Measurements from ENCODE around the gene EFCAB13. TPM values are rescaled to one million over a fixed set of nuclear protein-coding genes. Genes with fewer than 3 reads are reported as not detected.

The EFCAB13 gene
- total RNA-seq, 4 donors from 2014 or later = 0.26 to 2.8 (median 2.1) TPM

DNA sequence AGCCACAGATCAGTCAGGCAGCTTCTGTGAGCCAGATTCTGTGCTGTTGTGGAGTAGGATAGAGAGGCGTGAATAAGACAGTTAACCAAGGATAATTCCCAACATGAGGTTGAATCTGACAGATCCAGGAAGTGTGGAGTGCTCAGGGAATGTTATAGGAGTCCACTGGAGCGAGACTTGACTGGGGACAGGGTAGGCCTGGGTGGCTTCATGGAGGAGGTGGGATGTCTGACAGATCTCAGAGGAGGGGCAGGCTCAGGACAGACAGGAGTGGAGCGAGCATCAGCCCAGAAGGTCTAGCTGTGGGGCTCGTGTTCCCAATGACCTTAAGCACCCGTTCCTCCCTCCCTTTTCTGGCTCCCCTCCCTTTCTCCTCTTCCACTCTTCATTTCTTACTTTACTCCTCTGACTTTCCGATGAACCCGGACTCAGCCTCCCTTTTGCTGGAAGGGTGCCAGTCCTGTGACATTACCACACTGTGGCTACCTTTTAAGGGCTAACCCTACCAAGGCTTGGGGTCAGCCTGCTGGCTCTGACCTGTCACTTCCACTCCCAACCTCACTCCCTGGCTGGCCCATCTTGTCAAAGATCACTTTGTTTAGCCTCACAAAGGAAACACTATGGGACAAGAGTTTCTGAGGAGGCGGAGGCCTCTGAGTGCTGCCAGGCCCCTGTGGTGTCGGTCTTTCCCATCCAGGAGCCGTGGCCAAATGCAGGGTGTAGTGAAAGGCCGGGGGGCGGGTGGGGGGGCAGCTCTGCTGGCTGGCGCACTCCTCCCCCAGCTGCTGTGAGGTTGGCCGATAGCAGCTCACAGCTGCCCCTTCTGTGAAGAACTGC, 28.5 kb upstream of the EFCAB13 start:
- DNase-seq (ENCODE audit: low spot score in 2 of 2) = no peak
- Histone ChIP-seq H3K4me1 (peaks cover 21% of the 10 kb centered on the region), H3K27ac (no peak overlapping the region), H3K4me3 (no peak overlapping the region), H3K36me3 (peaks cover 4% of the 10 kb centered on the region), H3K9me3 (no peaks in the 10 kb centered on the region), H3K27me3 (no peaks in the 10 kb centered on the region)
- 64% methylated on average over 12 of the region's 14 CpGs for WGBS
- TF ChIP-seq POLR2A (IDR thresholded peaks at IDR 0.05) (no peak), EP300 (IDR thresholded peaks at IDR 0.05) (no peak), CTCF (IDR thresholded peaks at IDR 0.05) (no peak)

DNA sequence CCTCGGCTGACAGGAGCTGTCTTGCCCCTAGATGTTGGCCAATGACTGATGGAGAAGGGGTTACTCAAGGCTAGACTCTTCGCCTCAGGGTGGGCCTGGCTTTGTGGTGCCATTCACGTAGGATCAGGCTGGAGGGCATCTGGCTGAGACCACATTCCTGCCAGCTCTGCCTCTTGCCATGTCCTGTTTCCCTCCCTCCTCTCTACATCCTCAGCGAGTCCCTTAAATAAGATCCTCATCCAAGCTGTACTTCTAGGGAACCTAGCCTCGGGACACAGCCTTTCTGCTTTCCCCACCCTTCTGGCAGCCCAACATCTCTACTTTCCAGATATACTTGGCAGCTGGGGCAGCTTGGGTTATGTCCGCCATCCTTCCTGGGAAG, 27.9 kb upstream of the EFCAB13 start:
- TF ChIP-seq POLR2A (IDR thresholded peaks at IDR 0.05) (no peak), POLR2AphosphoS5 (IDR thresholded peaks at IDR 0.05) (no peak), CTCF (IDR thresholded peaks at IDR 0.05) (no peak), EP300 (IDR thresholded peaks at IDR 0.05) (no peak)
- Histone ChIP-seq H3K27ac (no peak overlapping the region), H3K4me1 (peaks cover 21% of the 10 kb centered on the region), H3K36me3 (peaks cover 4% of the 10 kb centered on the region), H3K9me3 (no peaks in the 10 kb centered on the region), H3K27me3 (no peaks in the 10 kb centered on the region), H3K4me3 (no peak overlapping the region)
- no peak for DNase-seq (ENCODE audit: low spot score in 2 of 2)
- 49% methylated on average over 6 of the region's 6 CpGs for WGBS

DNA sequence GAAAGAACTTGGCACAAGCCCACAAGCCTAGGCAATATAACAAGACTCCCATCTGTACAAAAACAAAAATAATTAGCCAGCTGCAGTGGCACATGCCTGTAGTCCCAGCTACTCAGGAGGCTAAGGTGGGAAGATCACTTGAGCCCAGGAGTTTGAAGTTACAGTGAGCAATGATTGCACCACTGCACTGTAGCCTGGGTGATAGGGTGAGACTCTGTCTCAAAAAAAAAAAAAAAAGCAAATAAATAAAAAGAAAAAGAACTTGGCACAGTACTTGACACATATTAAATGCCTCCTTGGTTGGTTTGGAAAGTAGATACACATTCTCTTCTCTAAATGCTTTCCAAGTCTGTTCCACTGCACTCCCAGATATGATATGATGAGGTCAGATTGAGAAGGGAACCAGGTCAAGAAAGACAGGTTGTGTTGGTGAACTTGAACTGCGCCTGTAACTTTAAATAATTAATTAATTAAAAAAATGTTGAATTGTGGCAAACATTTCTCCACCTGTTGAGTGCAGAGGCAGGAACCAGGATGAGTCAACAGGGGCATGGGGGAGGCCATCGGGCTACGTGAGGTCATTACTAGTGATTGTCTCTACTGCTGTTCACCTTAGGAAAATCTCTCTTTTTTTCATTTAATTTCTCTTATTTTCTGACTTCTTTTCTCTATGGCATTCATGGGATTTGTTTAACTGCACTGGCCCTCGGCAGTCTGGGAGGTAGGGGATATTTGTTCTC, 25.9 kb upstream of the EFCAB13 start:
- no peak for DNase-seq (ENCODE audit: low spot score in 2 of 2)
- no peak for TF ChIP-seq CTCF (IDR thresholded peaks at IDR 0.05)
- no peak for TF ChIP-seq POLR2A (IDR thresholded peaks at IDR 0.05)
- no peak for TF ChIP-seq EP300 (IDR thresholded peaks at IDR 0.05)
- TF ChIP-seq POLR2AphosphoS5 (IDR thresholded peaks at IDR 0.05) = no peak
- 86% methylated on average over 4 of the region's 4 CpGs for WGBS

GRCh38 chr17:47298712-47299111, 25.0 kb upstream of the EFCAB13 start:
- no peak for DNase-seq (ENCODE audit: low spot score in 2 of 2)
- Histone ChIP-seq H3K4me3 (no peak overlapping the region), H3K9me3 (no peaks in the 10 kb centered on the region), H3K27me3 (no peaks in the 10 kb centered on the region), H3K27ac (no peak overlapping the region), H3K4me1 (peaks cover 21% of the 10 kb centered on the region), H3K36me3 (peaks cover 8% of the 10 kb centered on the region)
- TF ChIP-seq POLR2AphosphoS5 (IDR thresholded peaks at IDR 0.05) = no peak
- TF ChIP-seq POLR2A (IDR thresholded peaks at IDR 0.05) = no peak
- TF ChIP-seq EP300 (IDR thresholded peaks at IDR 0.05) = no peak
- TF ChIP-seq CTCF (IDR thresholded peaks at IDR 0.05) = no peak
- 93% methylated on average over 5 of the region's 6 CpGs for WGBS

More for the DNA sequence above, 25.9 kb upstream of the EFCAB13 start:
- Histone ChIP-seq H3K9me3 (no peaks in the 10 kb centered on the region), H3K27ac (no peak overlapping the region), H3K36me3 (peaks cover 2% of the 10 kb centered on the region), H3K4me3 (no peak overlapping the region), H3K4me1 (peaks cover 21% of the 10 kb centered on the region), H3K27me3 (no peaks in the 10 kb centered on the region)

GRCh38 chr17:47299239-47299910, 24.4 kb upstream of the EFCAB13 start:
- no peak for TF ChIP-seq POLR2A (IDR thresholded peaks at IDR 0.05)
- TF ChIP-seq CTCF (IDR thresholded peaks at IDR 0.05) = no peak
- no peak for TF ChIP-seq POLR2AphosphoS5 (IDR thresholded peaks at IDR 0.05)
- TF ChIP-seq EP300 (IDR thresholded peaks at IDR 0.05) = no peak
- H3K4me3 ChIP-seq = no peak overlapping the region
- no peaks in the 10 kb centered on the region for H3K9me3 ChIP-seq
- H3K4me1 ChIP-seq = peaks cover 16% of the 10 kb centered on the region
- DNase-seq (ENCODE audit: low spot score in 2 of 2) = no peak
- WGBS = 62% methylated on average over 5 of the region's 13 CpGs
- H3K27ac ChIP-seq = no peak overlapping the region
- no peaks in the 10 kb centered on the region for H3K27me3 ChIP-seq
- peaks cover 8% of the 10 kb centered on the region for H3K36me3 ChIP-seq

Measured in suprapubic skin (tissue), 4 donors.